Adrenal gland (tissue), 5 donors: Measurements from ENCODE around the gene ALPP.

Source experiments
- CTCF ChIP-seq, 6 experiments: fragments of 450-650 bp in 4 of 6; fragments of 200-600 bp in 2 of 6; sonication (generic) in 1 of 6; IDR thresholded peaks; 1 replicate in 5 of 6; 2 replicates in 1 of 6; pipeline versions ENCODE4 v1.5.1 to v1.8.0; 2016 to 2021; ENCODE audit warnings: antibody characterized with exemption in 6 of 6, mild to moderate bottlenecking in 2 of 6, moderate library complexity in 1 of 6
- POLR2A ChIP-seq, 2 donors: fragments of 450-650 bp; IDR thresholded peaks; one replicate each; pipeline ENCODE4 v1.6.1; 2017; ENCODE audit warnings: antibody characterized with exemption in 2 of 2, mild to moderate bottlenecking in 2 of 2, moderate library complexity in 1 of 2
- donor health status: DM: no; HTN: no; CAD: no.

- TF ChIP-seq CTCF (IDR thresholded peaks at IDR 0.05) = no peak
- no peak for TF ChIP-seq POLR2A (IDR thresholded peaks at IDR 0.05)
Measured at GRCh38 chr2:232416521-232417470, 38.2 kb downstream of the ALPP start.
